GM12878 (cell line): Measurements from ENCODE around the gene OSBP. TPM values are rescaled to one million over a fixed set of nuclear protein-coding genes. Genes with fewer than 3 reads are reported as not detected.

Experiments used
- ATAC-seq: fragments of 200-7000 bp; cut with Tn5 transposase; 3 replicates; pipeline ENCODE4 v1.9.1; 2020; ENCODE audit warnings: mild to moderate bottlenecking, moderate library complexity
- BruUV-seq: library from RNA; stranded (reverse); fragments of 400-500 nt; replicated peaks from 2 replicates; lab custom pipeline; 2021; lab: Mats Ljungman, UMichigan
- CTCF ChIA-PET: fragments of 300-600 bp; sonication (Branson Sonifier 250); formaldehyde crosslinking; extraction: SDS; loops from one replicate; lab custom pipeline; 2021; ENCODE audit warnings: inconsistent platforms; lab: Yijun Ruan, JAX
- POLR2A ChIA-PET: fragments of 350-600 bp; formaldehyde crosslinking; extraction: SDS; loops from one replicate; lab custom pipeline; 2021; ENCODE audit warnings: inconsistent platforms; lab: Charles Lee
- RAD21 ChIA-PET: fragments of 300-600 bp; sonication (Branson Sonifier 250); formaldehyde crosslinking; loops from one replicate; lab custom pipeline; 2023; ENCODE audit warnings: antibody characterized with exemption; ENCODE audit not compliant: unreplicated experiment; lab: Charles Lee
- SMC1A ChIA-PET: fragments of 300-600 bp; sonication (Branson Sonifier 250); formaldehyde crosslinking; loops from one replicate; lab custom pipeline; 2023; ENCODE audit not compliant: unreplicated experiment, uncharacterized antibody; lab: Charles Lee
- DNase-seq: peaks from one replicate; pipeline ENCODE4 v3.0.0-alpha.2; 2011; ENCODE audit warnings: low read depth, low spot score
- FAIRE-seq: peaks from 3 replicates; lab custom pipeline; 2011; peaks lifted over from hg19 to GRCh38; lab: Jason Lieb, UNC
- H2AFZ ChIP-seq: 2 replicates; pipeline ENCODE4 v1.6.0; 2011; ENCODE audit warnings: low read depth, low read length, control low read depth; ENCODE audit not compliant: control insufficient read depth
- H3K27ac ChIP-seq: 2 replicates; pipeline ENCODE4 v1.5.1; 2011; ENCODE audit warnings: control low read depth; ENCODE audit not compliant: control insufficient read depth, insufficient read depth
- H3K27me3 ChIP-seq, 2 experiments: replicated peaks in 1 of 2; 2 replicates each; pipeline versions ENCODE4 v1.6.0 to v1.6.1; 2011; ENCODE audit warnings: low read length in 1 of 2; ENCODE audit not compliant: control insufficient read depth in 2 of 2, insufficient read depth in 2 of 2
- H3K36me3 ChIP-seq, 2 experiments: 2 replicates each; pipeline ENCODE4 v1.5.1; 2011; ENCODE audit warnings: low read length in 1 of 2; ENCODE audit not compliant: control insufficient read depth in 2 of 2, insufficient read depth in 2 of 2
- H3K4me1 ChIP-seq: 2 replicates; pipeline ENCODE4 v1.6.1; 2011; ENCODE audit warnings: mild to moderate bottlenecking, low read length, moderate library complexity, mixed read lengths; ENCODE audit not compliant: control insufficient read depth, insufficient read depth
- H3K4me2 ChIP-seq: 2 replicates; pipeline ENCODE4 v1.6.0; 2011; ENCODE audit warnings: control low read depth; ENCODE audit not compliant: control insufficient read depth, insufficient read depth
- H3K4me3 ChIP-seq: fragments of 200-600 bp; sonication (generic); 2 replicates; pipeline ENCODE4 v1.5.1; 2016
- H3K79me2 ChIP-seq: 2 replicates; pipeline ENCODE4 v1.6.0; 2011; ENCODE audit warnings: low read length; ENCODE audit not compliant: control insufficient read depth, insufficient read depth
- H3K9ac ChIP-seq: 2 replicates; pipeline ENCODE4 v1.8.0; 2011; ENCODE audit warnings: low read length, control low read depth, mixed read lengths; ENCODE audit not compliant: control insufficient read depth, insufficient read depth
- H3K9me3 ChIP-seq: replicated peaks from 3 replicates; pipeline ENCODE4 v1.5.1; 2011; ENCODE audit warnings: mild to moderate bottlenecking, low read length; ENCODE audit not compliant: control insufficient read depth, insufficient read depth
- H4K20me1 ChIP-seq: 2 replicates; pipeline ENCODE4 v1.6.0; 2011; ENCODE audit not compliant: control insufficient read depth, insufficient read depth
- E2F8 ChIP-seq: fragments of 450-650 bp; IDR thresholded peaks from 2 replicates; pipeline ENCODE4 v1.6.1; 2018; ENCODE audit warnings: mild to moderate bottlenecking, low read depth, moderate library complexity; ENCODE audit not compliant: partially characterized antibody
- ELK1 ChIP-seq: IDR thresholded peaks from 2 replicates; pipeline ENCODE4 v1.6.1; 2012; ENCODE audit warnings: low read depth, low read length, improper control_type of control experiment
- EP300 ChIP-seq, 2 experiments: fragments of 150-350 bp in 1 of 2; IDR thresholded peaks; 2 replicates each; pipeline ENCODE4 v1.6.1; 2011 to 2012; ENCODE audit warnings: low read depth in 2 of 2, low read length in 2 of 2, borderline replicate concordance in 1 of 2, improper control_type of control experiment in 1 of 2, inconsistent platforms in 1 of 2; ENCODE audit not compliant: control insufficient read depth in 1 of 2
- NBN ChIP-seq: fragments of 450-650 bp; IDR thresholded peaks from 2 replicates; pipeline ENCODE4 v1.6.1; 2016
- NR2C1 ChIP-seq: fragments of 450-650 bp; IDR thresholded peaks from 2 replicates; pipeline ENCODE4 v1.6.1; 2017; ENCODE audit warnings: antibody characterized with exemption, mild to moderate bottlenecking, moderate library complexity
- PAX5 ChIP-seq: IDR thresholded peaks from 2 replicates; pipeline ENCODE4 v1.6.1; 2011; ENCODE audit warnings: low read depth, low read length, borderline replicate concordance
- PKNOX1 ChIP-seq: fragments of 450-650 bp; IDR thresholded peaks from 2 replicates; pipeline ENCODE4 v1.6.1; 2016; ENCODE audit warnings: mild to moderate bottlenecking
- RUNX3 ChIP-seq: IDR thresholded peaks from 2 replicates; pipeline ENCODE4 v1.6.1; 2012; ENCODE audit warnings: low read length, inconsistent platforms
- SREBF2 ChIP-seq: IDR thresholded peaks from 2 replicates; pipeline ENCODE4 v1.6.1; 2012; ENCODE audit warnings: mild to moderate bottlenecking, low read length
- TAF1 ChIP-seq: IDR thresholded peaks from 2 replicates; pipeline ENCODE4 v1.6.1; 2011; ENCODE audit warnings: mild to moderate bottlenecking, low read depth, low read length, borderline replicate concordance
- USF2 ChIP-seq: IDR thresholded peaks from 2 replicates; pipeline ENCODE4 v1.6.1; 2011; ENCODE audit warnings: low read depth, low read length, improper control_type of control experiment, borderline replicate concordance
- WGBS: methylation state at CpG from one replicate; pipeline ENCODE4 v1.1.6; 2016; ENCODE audit warnings: low lambda C conversion rate; ENCODE audit not compliant: insufficient replicate concordance, insufficient coverage; ENCODE audit errors: missing lambda C conversion rate; 5-methylcytosine and 5-hydroxymethylcytosine counted together
- in situ Hi-C: fragments of 300-500 bp; cut with MboI; formaldehyde crosslinking; loops from 9 replicates; pipeline ENCODE4 v1.14.3; 2018; ENCODE audit warnings: mixed read lengths
- intact Hi-C: fragments of 100-400 bp; cut with micrococcal nuclease; formaldehyde crosslinking; loops from one replicate; pipeline ENCODE4 v1.14.2; 2022; ENCODE audit not compliant: unreplicated experiment
- polyA plus RNA-seq, 11 experiments: library from polyadenylated mRNA; depleted of rRNA in 4 of 11; unstranded in 6 of 11; stranded (reverse) in 5 of 11; fragments of >200 nt; fragmentation: Nextera tagmentation in 4 of 11; fragmentation: Illumina TruSeq in 1 of 11; extraction: Ambion mirVana in 4 of 11; extraction: Trizol in 1 of 11; gene quantifications; 1 replicate in 1 of 11; 2 replicates in 10 of 11; pipeline versions ENCODE4 v1.2.1 to v1.2.3, GENCODE V29; 2011 to 2016; ENCODE audit warnings: inconsistent platforms in 2 of 11, missing spikeins in 2 of 11, low read depth in 1 of 11
- total RNA-seq, 4 experiments: library from RNA; depleted of rRNA in 3 of 4; stranded (reverse); fragments of >200 nt in 3 of 4; fragmentation: Illumina TruSeq in 1 of 4; extraction: Trizol in 1 of 4; gene quantifications; 2 replicates each; pipeline versions ENCODE4 v1.2.1 to v1.2.3, GENCODE V29; 2013 to 2021

OSBP gene
- total and polyA plus RNA-seq, 10 of the 15 experiments (the other 5 are each of a cell fraction or from before 2014, with no cell fraction given) = 5.9 to 41.2 (median 21.7) TPM

- TF ChIP-seq E2F8 = no peak
Measured at GRCh38 chr11:59550368-59550841, 65.2 kb downstream of the OSBP start (continued).

GRCh38 chr11:59548309-59548656, 67.3 kb downstream of the OSBP start:
- FAIRE-seq = no peak
- ChIA-PET CTCF (interaction anchor here (1.7 to 2.7 kb wide), 2 partner anchors 10 to 490 kb away, joined by 4 to 24 read pairs; no protein-coding TSS in a partner anchor), SMC1A (interaction anchor here (2.1 kb wide), 1 partner anchor 11 kb away, joined by 8 read pairs; no protein-coding TSS in a partner anchor), RAD21 (interaction anchor here (2.2 kb wide), 1 partner anchor 11 kb away, joined by 11 read pairs; no protein-coding TSS in a partner anchor), POLR2A (interaction anchor here (1.2 kb wide), 1 partner anchor 11 kb away, joined by 3 read pairs; no protein-coding TSS in a partner anchor)
- in situ Hi-C loops = no loop called here
- 100% methylated on average over 5 of the region's 5 CpGs for WGBS
- no peak overlapping the region for H3K4me2 ChIP-seq
- no peaks in the 10 kb centered on the region for H4K20me1 ChIP-seq
- H3K27me3 ChIP-seq = peaks cover 0 to 1% of the 10 kb centered on the region in 2 experiments; a peak in 1 of 4 replicates
- intact Hi-C loops = no loop called here
- no peak for ATAC-seq
- H3K27ac ChIP-seq = no peak overlapping the region
- H3K4me1 ChIP-seq = no peaks in the 10 kb centered on the region
- H3K36me3 ChIP-seq = no peaks in the 10 kb centered on the region
- BruUV-seq = no TSS peak
- H3K79me2 ChIP-seq = no peaks in the 10 kb centered on the region
- DNase-seq = no peak
- H3K9me3 ChIP-seq = no peaks in the 10 kb centered on the region
- H3K4me3 ChIP-seq = no peak overlapping the region
- H3K9ac ChIP-seq = no peak overlapping the region
- no peak overlapping the region for H2AFZ ChIP-seq
- TF ChIP-seq PAX5 (no peak), PKNOX1 (no peak), SREBF2 (no peak), E2F8 (no peak), TAF1 (no peak), USF2 (no peak), ELK1 (no peak), EP300 (IDR thresholded peaks at IDR 0.05; ENCODE audit: borderline replicate concordance in 1 of 2, control insufficient read depth in 1 of 2, low read depth in 2 of 2, low read length in 2 of 2) (no peak), RUNX3 (no peak), NBN (no peak), NR2C1 (no peak)
